Measurements from ENCODE around the gene CCR2.

- TF ChIP-seq CTCF (conservative IDR thresholded peaks at IDR 0.05) (no peak), EZH2 (IDR thresholded peaks at IDR 0.05; ENCODE audit: low read depth) (no peak)
Measured at GRCh38 chr3:46383211-46383950, 29.5 kb downstream of the CCR2 start.
